ENCODE data around the gene TMEM259. TPM values are rescaled to one million over a fixed set of nuclear protein-coding genes. Genes with fewer than 3 reads are reported as not detected.
"Not testable (repeated sequence)": the region's sequence is repeated elsewhere in the genome, so short reads cannot be mapped to it uniquely, and the experiment has no call there.

The TMEM259 gene
- total RNA-seq, 1 experiment from 2014 or later: 126 TPM

DNA sequence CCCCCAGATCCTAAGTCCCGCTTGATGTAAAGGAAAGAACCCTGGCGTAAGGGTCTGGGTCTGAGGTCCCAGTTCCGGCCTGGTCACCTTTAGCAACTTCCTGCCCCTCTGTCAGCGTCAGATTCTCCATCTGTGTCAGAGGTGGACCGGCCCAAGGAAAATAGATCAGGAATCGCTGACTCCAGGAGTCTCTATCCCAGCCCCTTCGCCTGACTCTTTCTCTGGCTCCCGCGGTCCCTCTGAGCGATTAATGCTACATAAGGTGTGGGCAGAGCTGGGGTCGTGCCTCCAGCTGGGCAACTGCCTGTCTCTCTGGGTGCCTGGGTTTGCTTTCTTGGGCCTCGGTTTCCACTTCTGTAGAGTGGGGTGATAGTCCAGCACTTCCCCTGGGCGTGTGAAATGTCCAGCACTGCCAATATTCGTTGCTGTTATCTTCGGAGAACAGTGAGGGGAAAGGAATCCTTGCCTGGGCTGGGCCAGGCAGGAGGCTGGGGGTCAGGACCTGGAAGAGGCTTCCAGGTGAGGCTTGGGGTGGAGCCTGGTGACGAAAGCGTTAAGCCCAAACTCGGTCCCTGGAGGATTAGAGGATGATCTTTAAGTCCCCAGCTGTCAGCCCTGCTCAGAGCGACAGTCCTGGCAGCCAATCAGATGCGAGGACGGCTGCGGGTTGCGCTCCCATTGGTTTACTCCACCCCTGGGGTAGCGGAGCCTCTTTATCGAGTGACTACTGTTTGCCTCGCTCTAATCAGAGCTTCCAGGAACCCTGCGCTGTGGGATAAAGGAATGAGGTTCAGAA lies 19.8 kb upstream of the TMEM259 start:
- DNase-seq (ENCODE audit: low read depth): peak; percentile 74

DNA sequence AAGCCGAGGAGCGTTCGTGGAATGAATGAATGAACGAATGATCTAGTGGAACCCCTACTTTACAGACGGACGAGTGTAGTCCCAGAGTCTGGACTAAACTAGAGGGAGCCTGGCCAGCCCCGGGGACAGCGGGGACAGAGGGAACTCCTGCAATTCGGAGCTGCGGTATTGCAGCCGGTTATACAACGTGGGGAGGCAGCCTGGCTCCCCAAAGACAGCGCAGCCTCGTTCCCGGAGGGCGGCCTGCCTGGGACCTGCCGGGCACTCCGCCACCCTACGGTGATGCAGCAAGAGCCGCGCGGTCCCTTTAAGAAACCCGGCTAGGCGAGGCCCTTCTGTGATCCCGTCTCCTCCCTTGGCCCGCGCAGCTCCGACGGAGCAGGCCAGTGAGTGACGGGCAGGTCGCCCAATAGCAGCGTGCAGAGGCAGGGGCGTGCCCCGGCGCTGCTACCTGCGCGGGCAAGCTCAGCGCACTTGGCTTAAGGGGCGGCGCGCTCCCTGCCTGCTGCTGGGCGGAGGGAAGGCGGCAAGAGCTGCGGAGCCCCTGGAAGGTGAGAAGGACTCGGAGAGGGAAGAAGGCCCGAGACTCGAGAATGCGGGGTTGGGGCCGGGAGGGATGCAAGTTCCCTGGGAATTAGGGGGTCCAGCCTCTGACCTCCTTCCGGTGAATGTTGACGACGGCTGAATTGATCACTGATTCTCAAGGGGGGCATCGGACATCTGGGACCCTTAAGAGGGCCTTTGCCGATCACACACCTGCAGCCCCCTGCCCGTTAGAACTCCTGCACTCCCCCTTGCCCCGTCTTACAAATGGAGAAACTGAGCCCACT lies 18.9 kb upstream of the TMEM259 start, which contains the start of gene ABCA7:
ABCA7 (plus strand) TSS at position 462 of the 830 bp plus-strand sequence. CDS start 1,255 bp downstream, outside the sequence.
- DNase-seq (ENCODE audit: low read depth): peak; percentile 97

DNA sequence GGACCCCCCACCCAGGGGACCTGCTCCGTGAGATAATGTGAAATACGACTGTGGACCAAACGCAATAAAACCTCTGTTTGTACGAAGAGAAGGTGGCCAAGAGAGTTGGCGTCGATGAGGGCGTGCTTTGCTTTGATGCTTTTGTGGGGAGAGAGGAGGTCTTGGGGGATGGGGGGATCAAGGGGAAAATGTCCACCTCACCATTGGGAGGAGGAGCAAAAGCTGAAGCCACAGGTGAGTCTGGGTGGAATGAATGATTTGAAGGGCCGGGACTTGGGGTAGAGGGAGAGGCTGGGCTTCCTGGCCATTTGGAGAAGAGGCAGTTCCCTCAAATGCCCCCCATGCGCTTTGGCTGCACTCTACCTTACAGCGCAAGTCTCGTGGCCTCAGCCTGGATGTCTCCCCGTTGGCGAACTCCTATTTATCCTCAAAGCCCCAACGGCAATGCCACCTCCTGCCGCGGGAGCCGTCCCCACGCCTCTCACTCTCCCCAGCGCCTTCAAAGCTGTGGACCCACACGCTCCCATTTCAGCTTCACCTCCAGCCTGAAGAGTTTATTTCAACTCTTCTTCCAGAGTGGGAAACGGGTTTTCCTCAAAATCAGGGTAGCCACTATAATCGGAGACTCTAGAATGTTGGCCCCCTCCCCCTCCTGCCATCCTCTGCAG lies 18.2 kb upstream of the TMEM259 start:
- no peak for DNase-seq (ENCODE audit: low read depth)

DNA sequence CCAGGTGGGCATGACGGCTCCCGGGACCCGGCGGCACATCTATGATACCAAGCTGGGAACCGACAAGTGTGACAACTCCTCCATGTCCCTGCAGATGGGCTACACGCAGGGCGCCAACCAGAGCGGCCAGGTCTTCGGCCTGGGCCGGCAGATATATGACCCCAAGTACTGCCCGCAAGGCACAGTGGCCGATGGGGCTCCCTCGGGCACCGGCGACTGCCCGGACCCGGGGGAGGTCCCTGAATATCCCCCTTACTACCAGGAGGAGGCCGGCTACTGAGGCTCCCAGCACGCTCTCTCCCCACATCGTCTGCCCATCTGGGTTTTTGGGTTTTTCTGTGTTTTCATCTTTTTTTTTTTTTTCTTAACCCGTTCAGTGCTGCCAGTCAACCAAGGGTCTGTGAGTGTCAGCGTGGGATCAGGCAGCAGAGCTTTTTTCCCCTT lies 16.7 kb upstream of the TMEM259 start:
- DNase-seq (ENCODE audit: low read depth): no peak

DNA sequence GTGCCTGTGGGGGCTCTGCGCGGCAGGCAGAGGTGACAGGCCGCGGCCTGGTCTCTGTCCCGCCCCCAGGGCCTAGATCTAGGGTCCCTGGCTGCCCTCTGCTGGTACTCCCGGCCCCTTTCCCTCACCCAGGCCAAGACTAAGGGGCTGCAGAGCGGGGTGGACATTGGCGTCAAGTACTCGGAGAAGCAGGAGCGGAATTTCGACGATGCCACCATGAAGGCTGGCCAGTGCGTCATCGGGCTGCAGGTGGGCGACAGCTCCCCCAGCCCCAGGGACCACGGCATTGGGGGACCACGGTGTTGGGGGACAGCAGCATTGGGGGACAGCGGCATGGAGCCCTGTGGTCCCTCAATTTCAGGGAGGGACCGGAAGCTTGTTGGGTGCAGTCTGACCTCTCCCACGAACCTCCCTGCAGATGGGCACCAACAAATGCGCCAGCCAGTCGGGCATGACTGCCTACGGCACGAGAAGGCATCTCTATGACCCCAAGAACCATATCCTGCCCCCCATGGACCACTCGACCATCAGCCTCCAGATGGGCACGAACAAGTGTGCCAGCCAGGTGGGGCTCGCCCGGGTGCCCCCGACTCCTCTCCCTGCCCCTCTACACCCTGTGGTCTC lies 15.2 kb upstream of the TMEM259 start:
- DNase-seq (ENCODE audit: low read depth): no peak

DNA sequence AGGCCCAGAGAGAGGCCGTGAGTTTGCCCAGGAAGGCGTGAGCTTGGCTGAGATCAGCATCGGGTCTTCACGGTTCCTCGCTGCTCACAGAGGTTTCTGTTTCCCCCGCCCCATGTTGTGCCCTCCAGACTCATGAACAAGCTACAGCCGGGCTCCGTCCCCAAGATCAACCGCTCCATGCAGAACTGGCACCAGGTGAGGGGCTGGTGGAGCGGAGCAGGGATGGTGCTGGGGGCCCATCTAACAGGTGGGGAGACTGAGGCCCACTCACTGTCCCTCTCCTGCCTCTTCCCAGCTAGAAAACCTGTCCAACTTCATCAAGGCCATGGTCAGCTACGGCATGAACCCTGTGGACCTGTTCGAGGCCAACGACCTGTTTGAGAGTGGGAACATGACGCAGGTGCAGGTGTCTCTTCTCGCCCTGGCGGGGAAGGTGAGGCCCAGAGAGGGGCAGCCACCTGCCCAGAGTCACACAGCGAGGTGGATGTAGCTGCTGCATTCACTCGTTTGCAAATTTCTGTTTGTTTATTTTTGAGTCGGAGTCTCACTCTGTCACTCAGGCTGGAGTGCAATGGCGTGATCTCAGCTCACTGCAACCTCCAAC lies 11.4 kb upstream of the TMEM259 start:
- no peak for DNase-seq (ENCODE audit: low read depth)

DNA sequence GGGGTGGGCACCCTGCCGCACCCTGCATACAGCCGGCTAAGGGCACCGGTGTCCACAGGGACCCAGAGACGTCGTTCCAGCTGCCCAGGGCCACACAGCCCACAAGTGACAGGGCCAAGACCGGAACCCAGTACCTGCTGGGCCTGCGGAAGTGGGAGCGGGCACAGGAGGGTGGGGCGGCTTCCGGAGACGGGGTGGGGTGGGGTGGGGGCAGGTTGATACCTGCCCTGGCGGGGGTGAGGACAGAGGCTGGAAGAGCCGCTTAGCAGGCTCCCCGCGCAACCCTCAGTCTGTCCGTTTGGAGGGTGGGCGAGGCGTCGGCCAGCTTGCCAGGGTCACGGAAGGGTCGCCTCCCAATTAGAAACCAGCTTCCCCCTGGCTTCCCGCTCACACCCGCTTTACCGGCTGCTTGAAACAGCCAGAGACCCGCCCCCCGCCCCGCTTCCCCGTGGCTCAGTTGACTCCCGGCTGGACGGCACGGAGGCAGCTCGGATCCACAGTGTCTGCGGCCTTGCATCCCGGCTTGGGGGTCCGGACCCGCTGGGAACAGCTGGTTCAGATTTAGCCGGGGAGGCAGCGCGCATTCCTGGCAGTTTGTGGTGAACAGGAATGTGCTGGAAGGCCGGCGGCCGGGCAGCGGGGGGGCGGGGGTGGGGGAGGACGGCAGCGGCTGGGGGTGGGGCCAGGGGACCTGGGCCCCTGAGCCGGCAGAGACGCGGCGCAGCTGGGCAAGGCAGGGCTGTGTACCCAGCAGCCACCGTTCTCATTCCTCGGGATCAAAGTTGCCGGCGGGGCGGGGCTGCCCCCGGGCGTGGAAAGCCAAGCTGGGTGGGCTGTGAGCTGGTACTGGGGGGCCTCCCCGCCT lies 7.4 kb upstream of the TMEM259 start:
- peak; percentile 94 for DNase-seq (ENCODE audit: low read depth)

DNA sequence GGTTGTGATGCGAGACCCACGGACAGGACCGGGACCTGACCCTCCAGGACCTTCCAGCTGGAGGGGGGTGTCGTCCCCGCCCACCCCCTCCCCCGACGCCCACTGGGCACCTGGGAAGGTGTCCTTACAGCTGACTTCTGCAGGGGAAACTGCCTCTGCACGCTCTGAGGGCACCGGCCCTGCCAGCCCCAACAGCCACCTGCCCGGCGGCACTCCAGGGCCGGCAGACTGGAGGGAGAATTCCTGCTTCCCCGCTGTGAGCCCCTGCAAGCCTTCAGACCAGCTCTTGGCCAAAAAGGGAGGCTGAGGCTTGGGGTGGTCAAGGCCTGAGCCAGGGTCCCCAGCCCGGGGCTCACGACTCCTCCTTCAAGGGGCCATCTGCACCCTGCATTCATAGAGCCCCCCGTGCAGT lies 6.7 kb upstream of the TMEM259 start:
- no peak for DNase-seq (ENCODE audit: low read depth)

DNA sequence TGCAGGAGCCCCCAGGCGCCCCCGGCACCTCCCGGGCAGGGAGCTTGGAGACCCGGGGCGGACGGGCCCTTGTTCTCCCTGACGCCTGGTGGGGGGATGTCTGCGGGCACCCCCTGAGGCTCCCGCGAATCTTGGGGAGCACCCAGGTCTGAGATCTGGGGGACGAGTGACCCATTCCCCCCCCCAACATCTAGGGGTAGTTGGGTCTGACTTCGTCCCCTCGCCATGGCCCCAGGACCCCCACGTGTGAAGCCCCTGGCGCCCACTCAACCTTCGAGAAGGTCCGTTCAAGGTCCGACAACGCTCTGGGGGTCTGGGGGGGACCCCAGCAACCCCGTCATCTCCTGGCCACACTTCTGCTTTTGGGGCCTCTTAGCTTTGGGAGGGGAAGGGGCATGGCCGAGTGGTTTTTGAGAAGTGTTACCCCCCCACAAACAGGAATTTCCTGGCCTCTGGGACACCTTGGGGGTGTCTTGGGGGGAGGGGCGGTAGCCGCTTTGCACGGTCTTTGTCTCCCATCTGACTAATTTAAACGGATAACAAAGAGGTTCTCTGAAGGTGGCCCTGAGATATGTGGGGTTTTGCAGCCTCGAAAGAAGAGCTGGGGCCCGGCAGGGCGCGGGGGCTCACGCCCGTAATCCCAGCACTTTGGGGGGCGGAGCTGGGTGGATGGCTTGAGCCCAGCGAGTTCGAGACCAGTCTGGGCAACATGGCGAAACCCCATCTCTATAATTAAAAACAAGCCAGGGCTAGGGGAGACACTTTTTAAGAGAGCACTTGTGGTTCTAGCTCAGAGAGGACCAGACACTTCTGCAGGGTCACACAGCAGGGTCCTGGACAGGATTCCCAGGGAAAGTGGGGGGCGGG lies 6.1 kb upstream of the TMEM259 start:
- DNase-seq (ENCODE audit: low read depth): peak; percentile 65

DNA sequence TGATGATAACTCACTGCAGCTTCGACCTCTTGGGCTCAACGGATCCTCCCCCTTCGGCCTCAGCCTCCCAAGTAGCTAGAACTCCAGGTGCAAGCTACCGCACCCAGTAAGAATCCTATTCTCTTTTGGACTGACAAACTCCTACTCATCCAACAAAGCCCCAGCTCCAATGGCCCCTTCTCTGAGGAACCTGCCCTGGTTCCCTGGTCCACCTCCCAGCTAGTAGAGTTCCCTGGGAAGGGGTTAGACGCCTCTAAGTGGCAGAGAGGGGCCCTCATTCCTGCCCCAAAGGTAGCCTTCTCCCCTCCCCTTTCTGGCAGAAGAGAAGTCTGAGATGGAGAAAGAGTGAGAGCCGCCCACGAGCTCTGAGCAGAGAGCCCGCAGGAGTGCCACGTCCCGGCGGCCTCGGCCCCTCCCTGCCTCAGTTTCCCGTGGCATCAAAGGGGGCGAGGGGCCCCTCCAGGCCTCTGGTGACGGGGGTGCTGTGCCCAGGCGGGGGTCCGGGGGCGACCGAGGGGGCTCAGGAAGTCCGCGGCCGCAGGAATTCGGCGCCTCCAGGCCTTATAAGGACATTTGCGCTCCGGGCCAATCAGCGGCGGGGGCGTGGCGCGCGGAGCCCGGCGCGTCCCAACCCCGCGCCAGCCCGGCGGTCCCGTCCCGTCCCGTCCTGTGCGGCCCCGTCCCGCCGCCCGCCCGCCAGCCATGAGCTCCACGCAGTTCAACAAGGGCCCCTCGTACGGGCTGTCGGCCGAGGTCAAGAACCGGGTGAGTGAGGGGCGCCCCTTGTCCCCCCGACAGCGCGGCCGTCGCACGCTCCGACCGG lies 5.2 kb upstream of the TMEM259 start, which contains the start of gene CNN2:
CNN2 (plus strand) TSS at position 649 of the 823 bp plus-strand sequence; CDS start at position 703, 54 bp downstream.
- DNase-seq (ENCODE audit: low read depth): peak; percentile 82

DNA sequence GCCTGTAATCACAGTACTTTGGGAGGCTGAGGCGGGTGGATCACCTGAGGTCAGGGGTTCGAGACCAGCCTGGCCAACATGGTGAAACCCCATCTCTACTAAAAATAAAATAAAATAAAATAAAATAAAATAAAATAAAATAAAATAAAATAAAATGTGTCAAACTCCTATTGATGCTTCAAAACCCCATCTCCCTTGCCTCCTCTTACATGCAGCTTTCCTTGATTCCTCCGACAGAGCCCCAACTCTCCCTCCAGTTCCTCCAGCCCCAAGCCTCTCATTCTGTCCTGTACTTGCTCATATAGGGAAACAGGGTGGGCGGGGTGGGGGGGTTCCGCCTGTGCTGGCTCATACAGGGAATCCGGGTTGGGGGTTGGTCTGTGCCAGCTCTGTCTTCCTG lies 4.2 kb upstream of the TMEM259 start:
- not testable (repeated sequence) for DNase-seq (ENCODE audit: low read depth)

DNA sequence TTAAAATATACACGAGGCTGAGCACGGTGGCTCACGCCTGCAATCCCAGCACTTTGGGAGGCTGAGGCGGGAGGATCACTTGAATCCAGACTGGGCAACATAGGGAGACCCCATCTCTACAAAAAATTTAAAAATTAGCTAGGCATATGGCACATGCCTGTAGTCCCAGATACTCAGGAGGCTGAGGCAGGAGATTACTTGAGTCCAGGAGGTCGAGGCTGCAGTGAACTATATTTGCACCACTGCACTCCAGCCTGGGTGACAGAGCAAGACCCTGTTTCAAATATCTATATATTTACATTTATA lies 2.9 kb upstream of the TMEM259 start:
- not testable (repeated sequence) for DNase-seq (ENCODE audit: low read depth)

DNA sequence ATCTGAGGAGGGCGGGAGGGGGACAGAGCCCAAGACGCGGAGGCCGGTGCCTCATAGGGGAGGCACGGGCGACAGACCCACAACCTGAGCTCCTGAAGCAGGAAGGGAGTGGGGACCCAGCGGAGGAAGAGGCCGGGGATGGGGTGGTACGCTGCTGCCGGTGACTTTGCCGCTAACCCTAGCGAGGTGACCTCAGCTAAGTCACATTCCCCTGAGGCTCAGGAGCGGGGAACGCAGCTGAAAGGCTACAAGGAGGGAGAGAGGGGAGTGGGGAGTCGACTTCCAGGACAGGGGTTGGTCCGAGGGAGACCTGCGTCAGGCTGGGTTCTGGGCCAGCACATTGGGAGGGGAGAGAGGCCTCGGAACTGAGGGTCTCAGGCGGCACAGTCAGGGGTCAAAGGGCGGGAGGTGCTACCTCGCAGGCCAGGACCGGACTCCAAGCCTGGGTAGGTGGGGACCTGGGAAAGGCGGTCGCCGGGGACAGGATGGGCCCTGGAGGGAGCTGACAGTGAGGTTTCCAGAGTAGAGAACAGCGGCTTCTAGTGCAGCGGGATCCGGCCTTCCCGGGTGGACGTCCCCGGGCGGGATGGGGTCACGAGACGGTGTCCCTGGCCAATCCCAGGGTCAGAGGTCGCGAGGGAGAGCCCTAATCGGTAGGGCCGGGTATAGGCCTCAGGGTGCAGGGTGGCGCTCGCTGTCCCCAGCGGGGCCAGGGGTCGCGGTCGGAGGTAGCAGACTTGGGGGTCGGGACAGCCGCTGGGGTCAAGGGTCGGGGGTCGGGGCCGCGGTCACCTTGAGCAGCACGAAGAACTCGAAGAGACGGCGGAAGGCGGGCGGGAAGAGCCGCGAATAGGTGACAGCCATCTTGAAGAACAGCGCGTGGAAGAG lies 699 bp downstream of the TMEM259 start:
- no peak for DNase-seq (ENCODE audit: low read depth)

DNA sequence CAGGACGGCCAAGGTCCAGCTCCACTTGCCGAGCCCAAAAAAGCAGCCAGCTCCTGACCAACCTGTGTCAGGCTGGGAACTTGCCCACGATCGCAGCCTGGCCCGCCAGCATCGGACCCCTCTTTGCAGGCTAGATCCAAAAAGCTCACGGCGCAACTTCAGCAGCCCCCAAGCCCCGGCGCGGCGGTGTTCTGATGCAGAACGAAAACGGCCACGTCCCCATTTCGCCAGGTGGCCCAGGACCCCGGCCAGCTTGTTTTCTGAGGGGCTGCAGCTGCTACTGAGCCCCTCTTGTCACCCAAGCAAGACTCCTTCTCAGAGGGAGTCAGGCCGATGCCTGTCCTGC lies 1.3 kb downstream of the TMEM259 start:
- DNase-seq (ENCODE audit: low read depth): no peak

DNA sequence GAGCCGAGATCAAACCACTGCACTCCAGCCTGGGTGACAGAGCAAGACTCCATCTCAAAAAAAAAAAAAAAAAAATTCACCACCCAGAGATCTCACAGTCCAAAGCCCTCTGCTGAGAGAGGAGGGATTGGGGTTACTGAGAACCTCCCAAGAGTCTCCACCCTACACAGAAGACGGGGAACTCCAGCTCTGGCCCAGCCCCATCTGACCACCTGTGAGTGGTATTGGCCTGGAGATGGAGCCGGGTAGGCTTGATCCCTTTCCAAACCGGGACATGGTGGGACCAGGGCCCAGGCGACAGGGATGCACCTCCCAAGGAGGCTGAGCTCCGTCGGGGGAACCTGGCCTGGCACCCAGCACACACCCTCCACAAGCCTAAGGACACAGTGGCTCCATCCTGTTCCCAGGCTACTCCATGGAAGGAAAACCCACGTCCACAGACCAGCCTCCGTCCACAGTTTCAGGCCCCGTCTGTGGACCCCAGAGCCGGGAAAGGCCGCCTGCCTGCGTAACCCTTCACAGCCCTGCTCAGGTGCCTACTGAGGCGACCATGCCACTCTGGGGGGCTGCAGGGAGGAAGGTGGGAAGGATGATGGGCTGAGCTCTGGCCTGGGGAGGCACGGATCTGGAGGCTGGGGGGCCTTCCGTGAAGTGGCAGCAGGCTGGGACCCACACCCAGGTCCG lies 1.8 kb downstream of the TMEM259 start:
- DNase-seq (ENCODE audit: low read depth): no peak

DNA sequence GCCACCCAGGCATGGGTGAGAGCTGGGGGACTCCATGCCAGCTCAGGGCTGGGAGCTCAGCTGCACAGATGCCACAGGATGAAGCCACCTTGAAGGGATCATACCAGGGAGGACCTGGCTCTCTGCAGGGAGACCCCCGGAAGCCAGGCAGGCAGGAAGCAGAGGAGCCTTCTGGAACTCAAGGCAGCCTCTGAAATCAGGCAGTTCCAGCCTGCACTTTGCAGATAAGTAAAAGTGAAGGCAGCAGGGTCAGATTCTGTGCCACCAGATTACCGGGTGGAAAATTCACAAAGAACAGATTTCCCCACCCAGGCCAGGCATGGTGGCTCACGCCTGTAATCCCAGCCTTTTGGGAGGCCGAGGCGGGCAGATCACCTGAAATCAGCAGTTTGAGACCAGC lies 2.5 kb downstream of the TMEM259 start:
- DNase-seq (ENCODE audit: low read depth): no peak

DNA sequence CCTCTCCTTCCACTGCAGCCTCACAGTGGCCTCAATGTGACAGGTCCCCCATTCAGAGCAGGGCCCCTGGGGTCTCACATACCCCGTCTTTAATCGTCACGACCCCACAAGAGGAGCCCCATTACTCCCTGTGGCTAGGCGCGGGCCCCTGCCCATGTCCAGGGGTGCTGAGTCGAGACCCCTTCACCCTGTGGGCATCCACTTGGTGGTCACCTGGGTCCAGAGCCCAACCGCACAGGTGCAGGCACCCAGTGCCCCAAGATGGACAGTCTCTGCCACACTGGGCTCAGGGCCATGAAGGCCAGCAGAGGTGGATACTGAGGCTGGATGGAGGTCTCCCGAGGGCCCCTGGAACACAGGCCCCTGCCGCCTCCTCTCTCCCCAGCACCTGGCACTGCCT lies 3.0 kb downstream of the TMEM259 start:
- no peak for DNase-seq (ENCODE audit: low read depth)
